C4-2B (cell line): Measurements from ENCODE around the gene UQCRHL.

Experiments used
- H3K27ac ChIP-seq: fragments of 450-650 bp; 2 replicates; pipeline ENCODE4 v1.5.1; 2017
- ZFX ChIP-seq: fragments of 450-650 bp; IDR thresholded peaks from 2 replicates; pipeline ENCODE4 v1.6.1; 2017
- TF ChIP-seq, protein P1 (sequence below): fragments of 450-650 bp; conservative IDR thresholded peaks from 2 replicates; pipeline ENCODE4 v1.5.1; 2017; ENCODE audit warnings: mild to moderate bottlenecking

The UQCRHL gene

GRCh38 chr1:15765495-15766194 lies 41.8 kb downstream of the UQCRHL start:
- H3K27ac ChIP-seq, result no peak overlapping the region
- TF ChIP-seq, protein P1, sequence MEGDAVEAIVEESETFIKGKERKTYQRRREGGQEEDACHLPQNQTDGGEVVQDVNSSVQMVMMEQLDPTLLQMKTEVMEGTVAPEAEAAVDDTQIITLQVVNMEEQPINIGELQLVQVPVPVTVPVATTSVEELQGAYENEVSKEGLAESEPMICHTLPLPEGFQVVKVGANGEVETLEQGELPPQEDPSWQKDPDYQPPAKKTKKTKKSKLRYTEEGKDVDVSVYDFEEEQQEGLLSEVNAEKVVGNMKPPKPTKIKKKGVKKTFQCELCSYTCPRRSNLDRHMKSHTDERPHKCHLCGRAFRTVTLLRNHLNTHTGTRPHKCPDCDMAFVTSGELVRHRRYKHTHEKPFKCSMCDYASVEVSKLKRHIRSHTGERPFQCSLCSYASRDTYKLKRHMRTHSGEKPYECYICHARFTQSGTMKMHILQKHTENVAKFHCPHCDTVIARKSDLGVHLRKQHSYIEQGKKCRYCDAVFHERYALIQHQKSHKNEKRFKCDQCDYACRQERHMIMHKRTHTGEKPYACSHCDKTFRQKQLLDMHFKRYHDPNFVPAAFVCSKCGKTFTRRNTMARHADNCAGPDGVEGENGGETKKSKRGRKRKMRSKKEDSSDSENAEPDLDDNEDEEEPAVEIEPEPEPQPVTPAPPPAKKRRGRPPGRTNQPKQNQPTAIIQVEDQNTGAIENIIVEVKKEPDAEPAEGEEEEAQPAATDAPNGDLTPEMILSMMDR, result no peak
- no peak for TF ChIP-seq ZFX

GRCh38 chr1:15764890-15765289 lies 42.6 kb downstream of the UQCRHL start:
- no peak for TF ChIP-seq ZFX
- TF ChIP-seq, protein P1, result no peak
- no peak overlapping the region for H3K27ac ChIP-seq

DNA sequence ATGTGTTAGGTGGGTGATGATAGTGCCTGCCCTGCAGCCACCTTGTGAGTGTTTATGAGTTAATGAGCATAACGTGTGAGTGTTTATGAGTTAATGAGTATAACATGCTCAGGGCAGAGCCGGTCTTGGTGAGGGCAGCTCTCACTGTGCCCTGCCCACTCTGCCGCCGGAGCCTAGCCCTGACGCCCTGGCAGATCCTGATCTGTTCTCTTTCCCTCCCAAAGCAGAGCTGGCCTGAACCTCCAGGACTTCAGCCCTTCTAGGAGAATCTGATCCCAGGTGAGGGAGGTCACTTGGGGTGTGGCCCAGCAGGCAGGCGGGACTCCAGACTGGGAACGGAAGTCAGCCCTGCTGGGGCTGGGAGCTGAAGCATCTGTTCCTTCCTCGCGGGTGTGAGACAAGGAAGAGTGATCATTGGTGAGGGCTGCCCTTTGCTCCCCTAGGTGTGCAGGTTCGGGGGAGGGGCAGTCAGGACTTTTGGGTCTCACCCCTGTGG lies 43.1 kb downstream of the UQCRHL start:
- TF ChIP-seq, protein P1, result no peak
- TF ChIP-seq ZFX, result no peak
- no peak overlapping the region for H3K27ac ChIP-seq

GRCh38 chr1:15762546-15762945 lies 44.9 kb downstream of the UQCRHL start:
- no peak for TF ChIP-seq ZFX
- TF ChIP-seq, protein P1, result no peak
- H3K27ac ChIP-seq, result no peak overlapping the region

DNA sequence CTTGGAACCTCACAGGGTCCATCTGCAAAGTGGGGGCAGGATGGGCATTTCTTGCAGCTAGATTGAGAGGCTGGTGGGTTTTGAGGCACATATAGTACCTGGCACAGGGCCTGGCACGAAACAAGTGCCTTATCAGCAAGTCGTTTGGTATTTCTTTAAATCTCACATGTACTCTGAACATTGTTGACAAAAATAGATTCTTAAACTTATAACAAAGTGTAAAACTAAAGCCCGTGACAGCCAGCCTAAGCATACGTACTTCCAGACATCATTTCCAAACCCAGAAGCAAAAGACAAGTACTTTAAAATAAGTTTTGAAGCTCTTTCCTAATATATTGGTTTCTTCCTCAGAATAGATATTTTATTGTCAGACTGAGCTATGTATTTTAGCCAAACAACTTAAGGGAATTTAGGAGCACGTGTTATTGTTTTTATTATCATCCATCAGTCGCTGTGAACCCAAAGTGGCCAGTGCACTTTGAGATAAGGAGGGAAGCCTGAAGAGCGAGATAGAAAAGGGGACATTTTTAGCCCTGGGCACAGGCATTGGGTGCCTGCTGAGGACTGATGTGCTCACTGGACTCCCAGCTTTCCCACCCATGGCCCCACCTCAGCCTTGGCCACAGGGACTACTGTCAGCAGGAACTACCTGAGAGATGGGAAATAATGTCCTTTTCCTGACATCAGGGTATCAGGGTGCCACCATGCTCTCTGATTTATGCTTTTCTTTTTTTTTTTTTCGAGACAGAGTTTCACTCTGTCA lies 45.9 kb downstream of the UQCRHL start:
- no peak overlapping the region for H3K27ac ChIP-seq
- TF ChIP-seq ZFX, result no peak

- TF ChIP-seq, protein P1, result no peak
- TF ChIP-seq ZFX, result no peak
- no peak overlapping the region for H3K27ac ChIP-seq
Observed at GRCh38 chr1:15760520-15761211, 46.8 kb downstream of the UQCRHL start.

DNA sequence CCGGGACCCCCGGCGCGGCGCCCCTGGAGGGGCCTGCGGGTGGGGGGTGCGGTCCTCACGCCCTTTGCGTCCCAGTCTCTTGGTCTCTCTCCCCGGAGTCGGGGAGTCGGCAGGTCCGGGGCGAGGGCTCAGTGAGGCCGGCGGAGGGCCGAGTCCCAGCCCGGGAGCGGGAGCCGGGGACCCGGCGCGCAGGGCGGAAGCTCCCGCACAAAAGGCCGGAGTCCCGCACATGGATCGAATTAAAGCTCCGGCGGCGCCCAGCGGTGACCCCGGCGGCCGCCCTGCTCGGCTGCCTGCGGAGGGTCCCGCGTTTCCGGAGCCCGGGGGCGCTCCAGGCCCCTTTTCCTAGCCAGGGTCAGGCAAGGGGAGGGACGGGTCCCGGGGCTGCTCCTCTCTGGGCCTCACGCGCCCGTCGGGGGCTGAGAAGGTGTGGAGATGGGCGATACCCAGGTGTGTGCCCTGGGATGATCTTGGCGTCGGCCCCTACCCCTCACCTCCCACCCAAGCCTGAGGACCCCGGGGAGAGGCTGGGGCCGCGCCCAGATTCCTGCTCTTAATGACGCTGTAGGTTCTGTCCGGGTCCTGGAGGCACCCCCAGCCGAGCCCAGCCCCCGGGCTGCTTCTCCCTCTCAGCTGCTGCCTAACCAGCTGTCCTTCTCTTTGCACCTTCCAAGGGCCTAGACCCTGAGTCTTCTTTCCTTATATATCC lies 48.3 kb downstream of the UQCRHL start:
- H3K27ac ChIP-seq, result peak overlapping the region; percentile 58
- TF ChIP-seq, protein P1, result no peak
- TF ChIP-seq ZFX, result 0 out of 2 replicates have a peak, but pooled peaks have one; percentile 44
